Measurements from ENCODE around the gene GPHB5. TPM values are rescaled to one million over a fixed set of nuclear protein-coding genes. Genes with fewer than 3 reads are reported as not detected.

Gene GPHB5
- polyA plus RNA-seq, 3 donors = not detected

GRCh38 chr14:63357841-63358240, 39.1 kb upstream of the GPHB5 start:
- no peak for TF ChIP-seq CTCF (IDR thresholded peaks at IDR 0.05)
- H3K27ac ChIP-seq (ENCODE audit: low read depth in 1 of 2, low read length in 2 of 2) = no peak overlapping the region
- intact Hi-C loops (cut with micrococcal nuclease) = no loop called here
- H3K4me3 ChIP-seq (replicated peaks in 1 of 3; ENCODE audit: low read depth in 2 of 3, low read length in 3 of 3) = no peak overlapping the region
- Mint-ChIP-seq H3K9me3 (peaks cover 0 to 7% (median 2%) of the 10 kb centered on the region in 7 donors), H3K27me3 (ENCODE audit: low read depth in 3 of 3) (peaks cover 5 to 9% (median 6%) of the 10 kb centered on the region in 3 donors), H3K27ac (no peak overlapping the region), H3K36me3 (no peaks in the 10 kb centered on the region), H3K4me1 (no peaks in the 10 kb centered on the region), H3K4me3 (no peak overlapping the region)
- no peaks in the 10 kb centered on the region for H4K20me1 ChIP-seq (ENCODE audit: insufficient read depth, low read length)
- H3K4me1 ChIP-seq (ENCODE audit: control insufficient read depth in 1 of 2, insufficient read depth in 2 of 2, low read length in 2 of 2) = no peaks in the 10 kb centered on the region
- no peaks in the 10 kb centered on the region for H3K27me3 ChIP-seq (ENCODE audit: control insufficient read depth in 2 of 2, insufficient read depth in 2 of 2, low read length in 2 of 2)
- no peak overlapping the region for H3K9ac ChIP-seq (ENCODE audit: insufficient read depth, low read length, poor library complexity, severe bottlenecking)
- DNase-seq = no peak
- no peak overlapping the region for H2AFZ ChIP-seq (ENCODE audit: insufficient read depth, low read depth, low read length, poor library complexity, severe bottlenecking)
- H3K4me2 ChIP-seq (replicated peaks; ENCODE audit: extremely low read depth, low read length, poor library complexity, severe bottlenecking) = no peak overlapping the region
- no peaks in the 10 kb centered on the region for H3K79me2 ChIP-seq (ENCODE audit: insufficient read depth, low read length)
- no peaks in the 10 kb centered on the region for H3K9me3 ChIP-seq (replicated peaks in 1 of 2; ENCODE audit: control insufficient read depth in 1 of 2, insufficient read depth in 1 of 2, low read length in 2 of 2)
- H3K36me3 ChIP-seq (replicated peaks in 1 of 2; ENCODE audit: control insufficient read depth in 1 of 2, insufficient read depth in 2 of 2, low read length in 2 of 2) = no peaks in the 10 kb centered on the region
- 91% methylated on average over 6 of the region's 7 CpGs for WGBS (ENCODE audit: insufficient coverage)

GRCh38 chr14:63345826-63346225, 27.1 kb upstream of the GPHB5 start:
- TF ChIP-seq CTCF (IDR thresholded peaks at IDR 0.05) = no peak
- no peak overlapping the region for H3K4me3 ChIP-seq (replicated peaks in 1 of 3; ENCODE audit: low read depth in 2 of 3, low read length in 3 of 3)
- no peak for DNase-seq
- no peak overlapping the region for H2AFZ ChIP-seq (ENCODE audit: insufficient read depth, low read depth, low read length, poor library complexity, severe bottlenecking)
- H3K9ac ChIP-seq (ENCODE audit: insufficient read depth, low read length, poor library complexity, severe bottlenecking) = no peak overlapping the region
- WGBS (ENCODE audit: insufficient coverage) = 67% methylated on average over 2 of the region's 3 CpGs
- H3K4me1 ChIP-seq (ENCODE audit: control insufficient read depth in 1 of 2, insufficient read depth in 2 of 2, low read length in 2 of 2) = no peaks in the 10 kb centered on the region
- no peaks in the 10 kb centered on the region for H3K9me3 ChIP-seq (replicated peaks in 1 of 2; ENCODE audit: control insufficient read depth in 1 of 2, insufficient read depth in 1 of 2, low read length in 2 of 2)
- Mint-ChIP-seq H3K27me3 (ENCODE audit: low read depth in 3 of 3) (peaks cover 0 to 4% (median 3%) of the 10 kb centered on the region in 3 donors), H3K36me3 (no peaks in the 10 kb centered on the region), H3K27ac (no peak overlapping the region), H3K4me3 (no peak overlapping the region), H3K9me3 (peaks cover 0 to 17% (median 3%) of the 10 kb centered on the region in 7 donors), H3K4me1 (no peaks in the 10 kb centered on the region)
- intact Hi-C loops (cut with micrococcal nuclease) = no loop called here
- no peaks in the 10 kb centered on the region for H3K36me3 ChIP-seq (replicated peaks in 1 of 2; ENCODE audit: control insufficient read depth in 1 of 2, insufficient read depth in 2 of 2, low read length in 2 of 2)
- no peak overlapping the region for H3K27ac ChIP-seq (ENCODE audit: low read depth in 1 of 2, low read length in 2 of 2)
- no peaks in the 10 kb centered on the region for H3K79me2 ChIP-seq (ENCODE audit: insufficient read depth, low read length)
- H3K27me3 ChIP-seq (ENCODE audit: control insufficient read depth in 2 of 2, insufficient read depth in 2 of 2, low read length in 2 of 2) = no peaks in the 10 kb centered on the region
- no peak overlapping the region for H3K4me2 ChIP-seq (replicated peaks; ENCODE audit: extremely low read depth, low read length, poor library complexity, severe bottlenecking)
- H4K20me1 ChIP-seq (ENCODE audit: insufficient read depth, low read length) = no peaks in the 10 kb centered on the region

All from CD14-positive monocyte (primary cell).